Measurements from ENCODE around the gene DDX19B.
A peak's percentile ranks its signal among the peaks of the same experiment; 100 is the strongest.
"Not testable (repeated sequence)": the region's sequence is repeated elsewhere in the genome, so short reads cannot be mapped to it uniquely, and the experiment has no call there.

Gene DDX19B

GRCh38 chr16:70287304-70287971 is 11.5 kb upstream of the DDX19B start:
- DNase-seq (ENCODE audit: low spot score): not testable (repeated sequence)

DNA sequence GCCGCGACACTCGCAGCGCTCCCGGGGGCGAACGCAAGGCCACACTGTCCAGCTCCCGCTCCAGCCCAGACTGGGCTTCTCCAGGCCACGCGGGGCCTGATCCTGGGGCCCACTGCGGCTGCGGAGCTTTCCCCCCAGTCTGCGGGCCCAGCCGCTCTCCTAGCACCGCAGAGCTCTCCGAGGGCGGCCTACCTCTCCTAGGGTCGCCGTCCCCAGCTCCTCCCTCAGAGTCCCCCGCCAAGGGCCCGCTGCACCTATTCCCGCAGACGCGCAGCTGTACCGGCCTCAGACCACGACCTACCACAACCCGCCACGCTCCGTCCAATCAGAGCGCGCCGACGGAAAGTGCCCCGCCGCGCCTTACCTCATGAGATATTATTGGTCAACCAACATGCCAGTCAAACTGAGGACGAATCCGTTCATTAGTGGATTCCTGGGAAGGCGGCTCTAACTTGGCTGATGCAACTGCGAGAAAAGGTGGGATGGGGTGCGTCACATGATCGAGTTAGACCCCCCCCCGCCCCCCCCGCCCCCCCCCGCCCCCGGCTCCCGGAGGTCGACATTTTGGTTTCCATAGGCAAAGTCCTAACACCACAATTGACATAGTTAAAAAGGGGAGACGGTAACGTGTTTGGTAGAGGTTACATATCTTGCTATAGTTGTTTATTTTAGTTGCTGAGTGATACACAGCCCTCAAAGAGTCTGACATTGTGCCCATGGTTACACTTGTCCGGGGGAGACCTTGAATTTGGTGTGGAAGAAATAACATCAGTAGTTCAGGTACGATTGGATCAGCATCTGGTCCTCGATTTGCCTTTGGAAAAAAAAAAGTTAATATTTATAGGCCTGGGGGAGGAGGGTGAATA is 9.5 kb upstream of the DDX19B start, which contains the start of gene AARS1:
Gene AARS1, minus strand, starts transcription at position 278 of the 866 bp plus-strand sequence. CDS start 6,743 bp downstream, outside the sequence.
- peak; percentile 100 for DNase-seq (ENCODE audit: low spot score)

GRCh38 chr16:70290949-70291519 is 8.0 kb upstream of the DDX19B start:
- DNase-seq (ENCODE audit: low spot score): no peak

- DNase-seq (ENCODE audit: low spot score): not testable (repeated sequence)
Observed at GRCh38 chr16:70292148-70292547, 6.8 kb upstream of the DDX19B start.

- no peak for DNase-seq (ENCODE audit: low spot score)
Observed at GRCh38 chr16:70294385-70295025, 4.5 kb upstream of the DDX19B start.

- no peak for DNase-seq (ENCODE audit: low spot score)
Observed at GRCh38 chr16:70295634-70296033, 3.4 kb upstream of the DDX19B start.

- DNase-seq (ENCODE audit: low spot score): no peak
Observed at GRCh38 chr16:70301121-70301520, 2.1 kb downstream of the DDX19B start.

DNA sequence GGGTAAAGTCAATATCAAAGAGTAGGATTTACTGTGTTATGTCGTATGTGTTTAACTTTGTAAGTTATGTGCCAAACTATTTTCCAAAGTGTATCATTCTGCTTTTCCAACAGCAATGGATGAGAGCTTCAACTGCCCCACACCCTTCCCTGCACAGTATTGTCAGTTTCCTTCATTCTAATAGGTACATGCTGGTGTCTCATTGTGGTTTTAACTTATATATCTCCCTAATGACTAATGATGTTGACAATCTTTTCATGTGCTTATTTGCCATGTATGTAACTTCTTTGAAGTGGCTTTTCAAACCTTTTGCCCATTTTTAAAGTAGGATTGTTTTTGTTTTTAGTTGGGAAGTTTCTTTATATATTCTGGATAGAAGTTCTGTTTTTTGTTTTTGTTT is 3.8 kb downstream of the DDX19B start:
- DNase-seq (ENCODE audit: low spot score): no peak

- DNase-seq (ENCODE audit: low spot score): no peak
Observed at GRCh38 chr16:70304892-70305448, 6.0 kb downstream of the DDX19B start.

DNA sequence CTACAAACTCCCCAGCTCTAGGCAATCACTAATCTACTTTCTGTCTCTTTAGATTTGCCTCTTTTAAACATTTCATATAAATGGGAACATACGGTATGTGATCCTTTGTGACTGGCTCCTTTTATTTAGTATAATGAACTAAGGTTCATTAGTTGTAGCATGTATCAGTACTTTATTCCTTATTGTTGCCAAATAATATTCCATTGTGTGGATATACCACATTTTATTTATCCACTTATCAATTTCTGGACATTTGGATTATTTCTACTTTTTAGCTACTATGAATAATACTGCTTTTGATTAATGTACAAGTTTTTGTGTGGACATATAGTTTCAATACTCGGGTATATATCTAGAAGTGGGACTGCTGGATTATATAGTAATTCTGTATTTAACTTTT is 7.9 kb downstream of the DDX19B start:
- no peak for DNase-seq (ENCODE audit: low spot score)

DNA sequence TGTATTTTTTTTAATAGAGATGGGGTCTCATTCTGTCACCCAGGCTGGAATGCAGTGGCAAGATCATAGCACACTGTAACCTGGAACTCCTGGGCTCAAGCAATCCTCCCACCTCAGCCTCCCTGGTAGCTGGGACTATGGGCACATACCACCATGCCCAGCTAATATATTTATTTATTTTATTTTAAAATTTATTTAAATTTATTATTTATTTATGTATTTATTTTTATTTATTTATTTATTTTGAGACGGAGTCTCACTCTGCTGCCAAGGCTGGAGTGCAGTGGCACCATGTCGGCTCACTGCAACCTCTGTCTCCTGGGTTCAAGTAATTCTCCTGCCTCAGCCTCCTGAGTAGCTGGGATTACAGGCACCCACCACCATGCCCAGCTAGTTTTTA is 8.7 kb downstream of the DDX19B start:
- not testable (repeated sequence) for DNase-seq (ENCODE audit: low spot score)

GRCh38 chr16:70320121-70320520 is 21.1 kb downstream of the DDX19B start:
- no peak for DNase-seq (ENCODE audit: low spot score)

GRCh38 chr16:70324998-70325747 is 26.2 kb downstream of the DDX19B start:
- no peak for DNase-seq (ENCODE audit: low spot score)

- DNase-seq (ENCODE audit: low spot score): no peak
Observed at GRCh38 chr16:70331091-70331490, 32.1 kb downstream of the DDX19B start.

- DNase-seq (ENCODE audit: low spot score): no peak
Observed at GRCh38 chr16:70331588-70332358, 32.8 kb downstream of the DDX19B start.

GRCh38 chr16:70332728-70333127 is 33.7 kb downstream of the DDX19B start:
- not testable (repeated sequence) for DNase-seq (ENCODE audit: low spot score)

DNA sequence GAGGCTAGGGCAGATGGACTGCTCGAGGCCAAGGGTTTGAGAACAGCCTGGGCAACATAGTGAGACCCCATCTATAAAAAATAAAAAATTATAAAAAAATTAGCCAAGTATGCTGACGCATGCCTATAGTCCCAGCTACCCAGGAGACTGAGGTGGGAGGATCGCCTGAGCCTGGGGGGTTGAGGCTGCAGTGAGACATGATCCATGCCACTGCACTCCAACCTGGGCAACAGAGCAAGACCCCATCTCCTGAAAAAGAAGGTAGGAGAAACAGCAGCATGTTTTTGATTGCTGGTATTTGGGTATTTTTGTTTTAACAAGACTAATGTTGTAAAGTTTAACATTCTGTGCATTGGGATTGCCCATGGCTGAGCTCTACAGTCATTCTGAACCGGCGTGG is 38.8 kb downstream of the DDX19B start:
- no peak for DNase-seq (ENCODE audit: low spot score)

GRCh38 chr16:70341600-70341999 is 42.6 kb downstream of the DDX19B start:
- DNase-seq (ENCODE audit: low spot score): no peak

GRCh38 chr16:70342016-70342415 is 43.0 kb downstream of the DDX19B start:
- DNase-seq (ENCODE audit: low spot score): no peak

DNA sequence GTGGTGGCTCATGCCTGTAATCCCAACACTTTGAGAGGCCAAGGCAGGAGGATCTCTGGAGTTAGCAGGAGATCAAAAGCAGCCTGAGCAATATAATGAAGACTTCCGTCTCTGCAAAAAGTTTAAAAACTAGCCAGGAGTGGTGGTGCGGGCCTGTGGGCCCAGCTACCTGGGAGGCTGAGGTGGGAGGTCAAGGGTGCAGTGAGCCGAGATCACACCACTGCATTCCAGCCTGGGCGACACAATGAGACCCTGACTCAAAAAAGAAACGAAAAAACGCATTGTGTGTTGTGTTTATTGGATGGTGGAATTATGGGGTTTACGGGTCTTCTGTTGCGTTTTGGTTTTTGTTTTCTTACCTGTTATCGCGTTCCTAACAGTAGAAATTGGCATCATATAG is 46.9 kb downstream of the DDX19B start:
- DNase-seq (ENCODE audit: low spot score): no peak
